K562 (cell line): ENCODE results near the gene CHTOP. TPM values are rescaled to one million over a fixed set of nuclear protein-coding genes. Genes with fewer than 3 reads are reported as not detected.

Source experiments
- ATAC-seq: fragments of 200-7000 bp; cut with Tn5 transposase; 3 replicates; pipeline ENCODE4 v1.9.1; 2020; ENCODE audit warnings: moderate library complexity
- BruUV-seq: library from RNA; stranded (reverse); fragments of 400-500 nt; replicated peaks from 2 replicates; lab custom pipeline; 2021; lab: Mats Ljungman, UMichigan
- CTCF ChIA-PET: fragments of 300-600 bp; formaldehyde crosslinking; extraction: SDS; loops from one replicate; lab custom pipeline; 2021; ENCODE audit warnings: low intra/inter-chr PET ratio; lab: Yijun Ruan, JAX
- POLR2A ChIA-PET: fragments of 300-600, 350-650 bp; sonication (Branson Sonifier 250); formaldehyde crosslinking; extraction: SDS; loops from one replicate; lab custom pipeline; 2021; ENCODE audit warnings: antibody characterized with exemption, inconsistent platforms; lab: Yijun Ruan, JAX
- DNase-seq, 4 experiments: peaks; one replicate each; pipeline versions ENCODE4 v3.0.0 to v3.0.0-alpha.2; 2011 to 2018; ENCODE audit warnings: low spot score in 3 of 4, mixed read lengths in 3 of 4; ENCODE audit errors: extremely low read depth in 1 of 4
- FAIRE-seq: peaks from 2 replicates; lab custom pipeline; 2011; peaks lifted over from hg19 to GRCh38; lab: Jason Lieb, UNC
- H2AFZ ChIP-seq: 2 replicates; pipeline ENCODE4 v1.6.0; 2011; ENCODE audit warnings: low read depth, low read length, control low read depth, inconsistent platforms
- H3K27ac ChIP-seq: fragments of 200-600 bp; 3 replicates; pipeline ENCODE4 v1.8.0; 2011; ENCODE audit warnings: low read depth, mild to moderate bottlenecking, control low read depth, inconsistent platforms, low read length, moderate library complexity, mixed read lengths; ENCODE audit errors: extremely low read depth
- H3K27me3 ChIP-seq, 2 experiments: fragments of 300-600 bp in 1 of 2; 2 replicates in 1 of 2; 3 replicates in 1 of 2; pipeline versions ENCODE4 v1.6.0 to v1.8.0; 2011; ENCODE audit warnings: inconsistent platforms in 2 of 2, low read length in 2 of 2, mild to moderate bottlenecking in 1 of 2, mixed read lengths in 1 of 2, moderate library complexity in 1 of 2; ENCODE audit not compliant: control insufficient read depth in 2 of 2, insufficient read depth in 2 of 2
- H3K36me3 ChIP-seq: fragments of 300-600 bp; 3 replicates; pipeline ENCODE4 v1.8.0; 2011; ENCODE audit warnings: mild to moderate bottlenecking, low read length, inconsistent platforms; ENCODE audit not compliant: control insufficient read depth, insufficient read depth
- H3K4me1 ChIP-seq, 2 experiments: fragments of 200-600 bp in 1 of 2; replicated peaks in 1 of 2; 2 replicates in 1 of 2; 3 replicates in 1 of 2; pipeline versions ENCODE4 v1.5.1 to v1.8.0; 2011; ENCODE audit warnings: inconsistent platforms in 2 of 2, low read length in 2 of 2, mild to moderate bottlenecking in 1 of 2, mixed read lengths in 1 of 2, moderate library complexity in 1 of 2; ENCODE audit not compliant: control insufficient read depth in 2 of 2, insufficient read depth in 2 of 2
- H3K4me2 ChIP-seq: 2 replicates; pipeline ENCODE4 v1.6.1; 2011; ENCODE audit warnings: low read length, control low read depth, inconsistent platforms, mixed read lengths; ENCODE audit not compliant: insufficient read depth
- H3K4me3 ChIP-seq: fragments of 200-600 bp; sonication (generic), shearing (Covaris generic); 2 replicates; pipeline ENCODE4 v1.5.1; 2016; ENCODE audit warnings: control low read depth, inconsistent platforms
- H3K79me2 ChIP-seq: fragments of 200-600 bp; 3 replicates; pipeline ENCODE4 v1.8.0; 2011; ENCODE audit warnings: low read length, inconsistent platforms; ENCODE audit not compliant: control insufficient read depth, insufficient read depth
- H3K9ac ChIP-seq, 2 experiments: 2 replicates each; pipeline versions ENCODE4 v1.6.0 to v1.6.1; 2011; ENCODE audit warnings: low read depth in 2 of 2, low read length in 2 of 2, control low read depth in 1 of 2, inconsistent platforms in 1 of 2, mild to moderate bottlenecking in 1 of 2, mixed read lengths in 1 of 2; ENCODE audit not compliant: insufficient read depth in 1 of 2
- H3K9me1 ChIP-seq: one replicate; pipeline ENCODE4 v1.6.0; 2011; ENCODE audit warnings: inconsistent platforms, mild to moderate bottlenecking, low read length, moderate library complexity; ENCODE audit not compliant: control insufficient read depth, insufficient read depth
- H3K9me3 ChIP-seq: replicated peaks from 2 replicates; pipeline ENCODE4 v1.5.1; 2011; ENCODE audit warnings: low read depth, low read length, inconsistent platforms; ENCODE audit not compliant: control insufficient read depth, insufficient read depth
- H4K20me1 ChIP-seq: replicated peaks from 2 replicates; pipeline ENCODE4 v1.6.1; 2011; ENCODE audit warnings: low read length, inconsistent platforms, mixed read lengths; ENCODE audit not compliant: control insufficient read depth, insufficient read depth
- CBX3 ChIP-seq, 2 experiments: IDR thresholded peaks; 1 replicate in 1 of 2; 2 replicates in 1 of 2; pipeline ENCODE4 v1.6.1; 2012; ENCODE audit warnings: inconsistent platforms in 2 of 2, low read length in 2 of 2, borderline replicate concordance in 1 of 2, control low read depth in 1 of 2
- KLF1 ChIP-seq: fragments of 450-650 bp; IDR thresholded peaks from 2 replicates; pipeline ENCODE4 v1.6.1; 2016; ENCODE audit warnings: missing genetic modification characterization, missing compliant biosample characterization
- MYC ChIP-seq, 2 experiments: fragments of 250-450 bp in 1 of 2; sonication (Bioruptor Pico) in 1 of 2; IDR thresholded peaks; 2 replicates each; pipeline versions ENCODE4 v1.5.1 to v1.6.1; 2012 to 2021; ENCODE audit warnings: low read depth in 2 of 2, borderline replicate concordance in 1 of 2, improper control_type of control experiment in 1 of 2, low read length in 1 of 2, mild to moderate bottlenecking in 1 of 2, moderate library complexity in 1 of 2
- ZNF140 ChIP-seq: fragments of 250-450 bp; sonication (Bioruptor Pico); IDR thresholded peaks from 2 replicates; pipeline ENCODE4 v1.8.0; 2021; ENCODE audit warnings: moderate library complexity, mild to moderate bottlenecking, inconsistent platforms
- ZNF217 ChIP-seq: sonication (generic); formaldehyde crosslinking; IDR thresholded peaks from 2 replicates; pipeline ENCODE4 v1.8.0; 2022; ENCODE audit warnings: mild to moderate bottlenecking, missing genetic modification reagents
- WGBS: fragments of 100-300 bp; shearing (Covaris generic); methylation state at CpG from one replicate; pipeline ENCODE4 v1.1.6; 2016; ENCODE audit warnings: low coverage, mixed read lengths; ENCODE audit not compliant: insufficient coverage; ENCODE audit errors: missing lambda C conversion rate; 5-methylcytosine and 5-hydroxymethylcytosine counted together
- in situ Hi-C: fragments of 300-500 bp; cut with MboI; formaldehyde crosslinking; loops from 4 replicates; pipeline ENCODE4 v1.15.0; 2018; ENCODE audit warnings: inconsistent platforms, mixed read lengths
- intact Hi-C: fragments of 100-400 bp; cut with micrococcal nuclease; formaldehyde crosslinking; loops from 2 replicates; pipeline ENCODE4 v1.14.2; 2022
- polyA plus RNA-seq, 8 experiments: library from polyadenylated mRNA; depleted of rRNA in 4 of 8; stranded (reverse) in 5 of 8; unstranded in 3 of 8; fragments of >200 nt; fragmentation: Nextera tagmentation in 2 of 8; fragmentation: Illumina TruSeq in 1 of 8; extraction: Ambion mirVana in 2 of 8; extraction: Trizol in 1 of 8; gene quantifications; 2 replicates each; pipeline versions ENCODE4 v1.2.1 to v1.2.3, GENCODE V29; 2011 to 2014; ENCODE audit warnings: inconsistent platforms in 1 of 8, missing spikeins in 1 of 8
- total RNA-seq, 7 experiments: library from RNA; depleted of rRNA in 6 of 7; stranded (reverse); fragments of >200 nt in 6 of 7; fragmentation: Illumina TruSeq in 2 of 7; extraction: Trizol in 2 of 7; gene quantifications; 2 replicates each; pipeline versions ENCODE4 v1.2.1 to v1.2.3, GENCODE V29; 2011 to 2021; ENCODE audit warnings: low replicate concordance in 1 of 7
- TF ChIP-seq, protein P1 (sequence below): sonication (generic); formaldehyde crosslinking; IDR thresholded peaks from 2 replicates; pipeline ENCODE4 v1.8.1; 2023; ENCODE audit warnings: missing genetic modification reagents, mild to moderate bottlenecking, borderline replicate concordance
- TF ChIP-seq, protein P2 (sequence below): fragments of 450-650 bp; IDR thresholded peaks from 2 replicates; pipeline ENCODE4 v1.6.1; 2017; ENCODE audit warnings: antibody characterized with exemption, mild to moderate bottlenecking

The CHTOP gene
- total and polyA plus RNA-seq, 9 of the 15 experiments (the other 6 are each of a cell fraction or from before 2014, with no cell fraction given), result 10.2 to 91.8 (median 60.8) TPM

GRCh38 chr1:153684892-153685291 lies 51.0 kb downstream of the CHTOP start (continued):
- TF ChIP-seq, protein P1, sequence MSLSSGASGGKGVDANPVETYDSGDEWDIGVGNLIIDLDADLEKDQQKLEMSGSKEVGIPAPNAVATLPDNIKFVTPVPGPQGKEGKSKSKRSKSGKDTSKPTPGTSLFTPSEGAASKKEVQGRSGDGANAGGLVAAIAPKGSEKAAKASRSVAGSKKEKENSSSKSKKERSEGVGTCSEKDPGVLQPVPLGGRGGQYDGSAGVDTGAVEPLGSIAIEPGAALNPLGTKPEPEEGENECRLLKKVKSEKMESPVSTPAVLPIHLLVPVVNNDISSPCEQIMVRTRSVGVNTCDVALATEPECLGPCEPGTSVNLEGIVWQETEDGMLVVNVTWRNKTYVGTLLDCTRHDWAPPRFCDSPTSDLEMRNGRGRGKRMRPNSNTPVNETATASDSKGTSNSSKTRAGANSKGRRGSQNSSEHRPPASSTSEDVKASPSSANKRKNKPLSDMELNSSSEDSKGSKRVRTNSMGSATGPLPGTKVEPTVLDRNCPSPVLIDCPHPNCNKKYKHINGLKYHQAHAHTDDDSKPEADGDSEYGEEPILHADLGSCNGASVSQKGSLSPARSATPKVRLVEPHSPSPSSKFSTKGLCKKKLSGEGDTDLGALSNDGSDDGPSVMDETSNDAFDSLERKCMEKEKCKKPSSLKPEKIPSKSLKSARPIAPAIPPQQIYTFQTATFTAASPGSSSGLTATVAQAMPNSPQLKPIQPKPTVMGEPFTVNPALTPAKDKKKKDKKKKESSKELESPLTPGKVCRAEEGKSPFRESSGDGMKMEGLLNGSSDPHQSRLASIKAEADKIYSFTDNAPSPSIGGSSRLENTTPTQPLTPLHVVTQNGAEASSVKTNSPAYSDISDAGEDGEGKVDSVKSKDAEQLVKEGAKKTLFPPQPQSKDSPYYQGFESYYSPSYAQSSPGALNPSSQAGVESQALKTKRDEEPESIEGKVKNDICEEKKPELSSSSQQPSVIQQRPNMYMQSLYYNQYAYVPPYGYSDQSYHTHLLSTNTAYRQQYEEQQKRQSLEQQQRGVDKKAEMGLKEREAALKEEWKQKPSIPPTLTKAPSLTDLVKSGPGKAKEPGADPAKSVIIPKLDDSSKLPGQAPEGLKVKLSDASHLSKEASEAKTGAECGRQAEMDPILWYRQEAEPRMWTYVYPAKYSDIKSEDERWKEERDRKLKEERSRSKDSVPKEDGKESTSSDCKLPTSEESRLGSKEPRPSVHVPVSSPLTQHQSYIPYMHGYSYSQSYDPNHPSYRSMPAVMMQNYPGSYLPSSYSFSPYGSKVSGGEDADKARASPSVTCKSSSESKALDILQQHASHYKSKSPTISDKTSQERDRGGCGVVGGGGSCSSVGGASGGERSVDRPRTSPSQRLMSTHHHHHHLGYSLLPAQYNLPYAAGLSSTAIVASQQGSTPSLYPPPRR (CRISPR knock-in tag), result no peak

DNA sequence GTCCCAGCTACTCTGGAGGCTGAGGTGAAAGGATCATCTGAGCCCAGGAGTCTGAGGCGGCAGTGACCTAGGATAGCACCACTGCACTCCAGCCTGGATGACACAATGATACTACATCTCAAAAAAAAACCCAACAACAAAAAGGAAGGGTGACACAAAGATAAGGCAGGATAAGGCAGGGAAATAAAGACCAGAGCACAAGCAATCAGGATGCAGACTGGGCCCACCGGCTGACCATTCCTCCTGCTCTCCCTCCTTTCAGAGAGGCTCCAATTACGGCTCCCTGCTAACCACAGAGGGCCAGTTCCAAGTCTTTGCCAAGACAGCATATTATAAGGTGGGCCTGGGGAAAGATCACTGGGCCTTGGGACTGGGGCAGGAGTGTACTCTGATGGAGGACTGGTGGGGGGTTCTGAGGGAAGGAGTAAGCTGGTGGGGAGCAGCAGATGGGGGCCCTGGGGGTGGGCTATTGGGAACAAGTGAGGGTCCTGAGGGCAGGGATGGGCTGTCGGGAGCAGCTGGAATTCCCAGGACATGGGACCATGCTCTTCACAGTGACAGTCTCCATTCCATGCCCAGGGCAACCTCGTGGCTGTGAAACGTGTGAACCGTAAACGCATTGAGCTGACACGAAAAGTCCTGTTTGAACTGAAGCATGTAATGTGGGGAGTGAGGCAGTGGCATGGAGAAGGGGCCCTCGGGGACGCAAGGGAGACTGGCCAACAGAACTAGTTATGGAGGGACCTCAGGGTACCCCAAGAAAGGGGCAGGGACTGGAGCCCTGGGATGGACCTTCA lies 51.9 kb downstream of the CHTOP start:
- no peak for FAIRE-seq
- TF ChIP-seq KLF1, result no peak
- TF ChIP-seq, protein P2, sequence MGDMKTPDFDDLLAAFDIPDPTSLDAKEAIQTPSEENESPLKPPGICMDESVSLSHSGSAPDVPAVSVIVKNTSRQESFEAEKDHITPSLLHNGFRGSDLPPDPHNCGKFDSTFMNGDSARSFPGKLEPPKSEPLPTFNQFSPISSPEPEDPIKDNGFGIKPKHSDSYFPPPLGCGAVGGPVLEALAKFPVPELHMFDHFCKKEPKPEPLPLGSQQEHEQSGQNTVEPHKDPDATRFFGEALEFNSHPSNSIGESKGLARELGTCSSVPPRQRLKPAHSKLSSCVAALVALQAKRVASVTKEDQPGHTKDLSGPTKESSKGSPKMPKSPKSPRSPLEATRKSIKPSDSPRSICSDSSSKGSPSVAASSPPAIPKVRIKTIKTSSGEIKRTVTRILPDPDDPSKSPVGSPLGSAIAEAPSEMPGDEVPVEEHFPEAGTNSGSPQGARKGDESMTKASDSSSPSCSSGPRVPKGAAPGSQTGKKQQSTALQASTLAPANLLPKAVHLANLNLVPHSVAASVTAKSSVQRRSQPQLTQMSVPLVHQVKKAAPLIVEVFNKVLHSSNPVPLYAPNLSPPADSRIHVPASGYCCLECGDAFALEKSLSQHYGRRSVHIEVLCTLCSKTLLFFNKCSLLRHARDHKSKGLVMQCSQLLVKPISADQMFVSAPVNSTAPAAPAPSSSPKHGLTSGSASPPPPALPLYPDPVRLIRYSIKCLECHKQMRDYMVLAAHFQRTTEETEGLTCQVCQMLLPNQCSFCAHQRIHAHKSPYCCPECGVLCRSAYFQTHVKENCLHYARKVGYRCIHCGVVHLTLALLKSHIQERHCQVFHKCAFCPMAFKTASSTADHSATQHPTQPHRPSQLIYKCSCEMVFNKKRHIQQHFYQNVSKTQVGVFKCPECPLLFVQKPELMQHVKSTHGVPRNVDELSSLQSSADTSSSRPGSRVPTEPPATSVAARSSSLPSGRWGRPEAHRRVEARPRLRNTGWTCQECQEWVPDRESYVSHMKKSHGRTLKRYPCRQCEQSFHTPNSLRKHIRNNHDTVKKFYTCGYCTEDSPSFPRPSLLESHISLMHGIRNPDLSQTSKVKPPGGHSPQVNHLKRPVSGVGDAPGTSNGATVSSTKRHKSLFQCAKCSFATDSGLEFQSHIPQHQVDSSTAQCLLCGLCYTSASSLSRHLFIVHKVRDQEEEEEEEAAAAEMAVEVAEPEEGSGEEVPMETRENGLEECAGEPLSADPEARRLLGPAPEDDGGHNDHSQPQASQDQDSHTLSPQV, result no peak
- no peak for TF ChIP-seq ZNF140 (CRISPR knock-in tag)
- no peak for TF ChIP-seq MYC (IDR thresholded peaks at IDR 0.05; ENCODE audit: low read depth, low read length)
- TF ChIP-seq MYC (CRISPR knock-in tag; IDR thresholded peaks at IDR 0.05; ENCODE audit: borderline replicate concordance, low read depth), result no peak
- TF ChIP-seq ZNF217 (CRISPR knock-in tag), result no peak
- TF ChIP-seq CBX3 (IDR thresholded peaks at IDR 0.05; ENCODE audit: borderline replicate concordance in 1 of 2, low read length in 2 of 2), result no peak

More for the DNA sequence above, 51.9 kb downstream of the CHTOP start:
- WGBS, result 12% methylated on average over 11 of the region's 11 CpGs
- intact Hi-C loops (no loop called here), in situ Hi-C loops (no loop called here)
- Histone ChIP-seq H3K4me1 (peaks cover 3 to 23% of the 10 kb centered on the region in 2 experiments; a peak in 4 of 5 replicates), H3K27me3 (peaks cover 9 to 31% of the 10 kb centered on the region in 2 experiments; a peak in 4 of 5 replicates), H4K20me1 (no peaks in the 10 kb centered on the region), H3K27ac (no peak overlapping the region), H3K9ac (no peak overlapping the region), H3K4me3 (no peak overlapping the region), H3K9me1 (peaks cover 3% of the 10 kb centered on the region), H3K4me2 (no peak overlapping the region), H3K36me3 (no peaks in the 10 kb centered on the region), H3K79me2 (no peaks in the 10 kb centered on the region), H3K9me3 (no peaks in the 10 kb centered on the region), H2AFZ (no peak overlapping the region)
- ChIA-PET POLR2A (interaction anchor here (1.9 kb wide), 1 partner anchor 12 kb away, joined by 6 read pairs; no protein-coding TSS in a partner anchor), CTCF (interaction anchor here (0.7 kb wide), 1 partner anchor 64 kb away, joined by 3 read pairs; no protein-coding TSS in a partner anchor)
- no peak for ATAC-seq
- no TSS peak for BruUV-seq
- no peak for DNase-seq
